K562 (cell line): Measurements from ENCODE around the gene TSR3.

ENCODE experiments used
- CC2D1A ChIP-seq: fragments of 450-650 bp; IDR thresholded peaks from 2 replicates; pipeline ENCODE4 v1.6.1; 2017; ENCODE audit warnings: mild to moderate bottlenecking
- NFYB ChIP-seq: IDR thresholded peaks from 2 replicates; pipeline ENCODE4 v1.6.1; 2011; ENCODE audit warnings: mild to moderate bottlenecking, moderate library complexity; ENCODE audit not compliant: insufficient read length; ENCODE audit errors: extremely low read depth
- ZNF274 ChIP-seq: IDR thresholded peaks from 2 replicates; pipeline ENCODE4 v1.6.1; 2011; ENCODE audit warnings: low read depth, mild to moderate bottlenecking, low read length, moderate library complexity, borderline replicate concordance
- TF ChIP-seq, protein P1 (sequence below): fragments of 450-650 bp; conservative IDR thresholded peaks from 2 replicates; pipeline ENCODE4 v1.6.1; 2016; ENCODE audit warnings: missing genetic modification characterization, low read depth, mild to moderate bottlenecking, control low read depth, missing compliant biosample characterization

DNA sequence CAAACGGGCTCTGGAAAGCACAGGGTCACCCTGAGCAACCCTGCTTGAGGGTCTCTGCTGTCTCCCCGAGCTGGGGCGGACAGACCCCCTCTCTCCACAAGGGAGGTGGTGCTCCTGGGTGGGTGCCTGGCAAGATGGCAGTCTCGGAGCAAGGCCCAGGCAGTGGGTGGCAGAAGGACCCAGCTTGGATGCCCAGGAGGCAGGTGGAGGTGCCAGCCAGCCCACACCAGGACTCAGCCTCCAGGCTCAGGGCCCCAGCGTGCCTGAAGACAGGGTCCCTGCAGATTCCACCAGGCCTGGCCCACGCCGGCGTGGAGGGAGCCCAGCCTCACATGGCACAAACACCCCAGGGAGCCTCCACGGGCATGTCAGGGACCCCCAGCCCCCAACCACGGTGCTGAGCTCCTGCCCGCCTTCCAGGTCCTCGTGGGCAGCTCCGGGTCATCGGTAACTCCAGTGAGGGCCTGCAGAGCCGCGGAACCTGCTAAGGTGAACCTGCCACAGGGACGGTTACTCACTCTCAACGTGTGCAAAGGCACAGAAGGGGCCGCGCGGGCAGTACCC lies 42.0 kb upstream of the TSR3 start:
- TF ChIP-seq ZNF274: no peak
- TF ChIP-seq CC2D1A: no peak
- TF ChIP-seq NFYB: no peak
- TF ChIP-seq, protein P1, sequence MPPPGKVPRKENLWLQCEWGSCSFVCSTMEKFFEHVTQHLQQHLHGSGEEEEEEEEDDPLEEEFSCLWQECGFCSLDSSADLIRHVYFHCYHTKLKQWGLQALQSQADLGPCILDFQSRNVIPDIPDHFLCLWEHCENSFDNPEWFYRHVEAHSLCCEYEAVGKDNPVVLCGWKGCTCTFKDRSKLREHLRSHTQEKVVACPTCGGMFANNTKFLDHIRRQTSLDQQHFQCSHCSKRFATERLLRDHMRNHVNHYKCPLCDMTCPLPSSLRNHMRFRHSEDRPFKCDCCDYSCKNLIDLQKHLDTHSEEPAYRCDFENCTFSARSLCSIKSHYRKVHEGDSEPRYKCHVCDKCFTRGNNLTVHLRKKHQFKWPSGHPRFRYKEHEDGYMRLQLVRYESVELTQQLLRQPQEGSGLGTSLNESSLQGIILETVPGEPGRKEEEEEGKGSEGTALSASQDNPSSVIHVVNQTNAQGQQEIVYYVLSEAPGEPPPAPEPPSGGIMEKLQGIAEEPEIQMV (tag): no peak
